GM19452 (cell line): ENCODE measurements around the gene CPXM1.
A peak's percentile ranks its signal among the peaks of the same experiment; 100 is the strongest.

ENCODE experiments used
- ATAC-seq: cut with Tn5 transposase; IDR thresholded peaks from one replicate; pipeline ENCODE4 v1.9.1; 2021; ENCODE audit not compliant: unreplicated experiment

CPXM1 gene

GRCh38 chr20:2804041-2804828 lies 3.8 kb upstream of the CPXM1 start:
- no peak for ATAC-seq

GRCh38 chr20:2801286-2801728 lies 880 bp upstream of the CPXM1 start:
- ATAC-seq = no peak

GRCh38 chr20:2799688-2800520 lies 523 bp downstream of the CPXM1 start:
- peak; percentile 13 for ATAC-seq

GRCh38 chr20:2799271-2799670 lies 1.2 kb downstream of the CPXM1 start:
- ATAC-seq = no peak

- no peak for ATAC-seq
Measured at GRCh38 chr20:2798814-2799213, 1.6 kb downstream of the CPXM1 start.

GRCh38 chr20:2798095-2798805 lies 2.2 kb downstream of the CPXM1 start:
- no peak for ATAC-seq

- no peak for ATAC-seq
Measured at GRCh38 chr20:2797136-2797983, 3.1 kb downstream of the CPXM1 start.

GRCh38 chr20:2796011-2796660 lies 4.3 kb downstream of the CPXM1 start:
- ATAC-seq = no peak

GRCh38 chr20:2795451-2795850 lies 5.0 kb downstream of the CPXM1 start:
- no peak for ATAC-seq

- no peak for ATAC-seq
Measured at GRCh38 chr20:2794866-2795447, 5.5 kb downstream of the CPXM1 start.

- no peak for ATAC-seq
Measured at GRCh38 chr20:2794202-2794748, 6.2 kb downstream of the CPXM1 start.

GRCh38 chr20:2793471-2793870 lies 7.0 kb downstream of the CPXM1 start:
- ATAC-seq = no peak

GRCh38 chr20:2783908-2784566 lies 16.4 kb downstream of the CPXM1 start:
- ATAC-seq = no peak

GRCh38 chr20:2780948-2781347 lies 19.5 kb downstream of the CPXM1 start:
- no peak for ATAC-seq

- no peak for ATAC-seq
Measured at GRCh38 chr20:2778602-2779321, 21.7 kb downstream of the CPXM1 start.

GRCh38 chr20:2775139-2775538 lies 25.3 kb downstream of the CPXM1 start:
- ATAC-seq = no peak

- no peak for ATAC-seq
Measured at GRCh38 chr20:2773812-2774211, 26.6 kb downstream of the CPXM1 start.

GRCh38 chr20:2771631-2772080 lies 28.8 kb downstream of the CPXM1 start:
- ATAC-seq = no peak
